CD4-positive, alpha-beta T cell treated with Interleukin-10 for 1 hour (primary cell): ENCODE measurements around the gene UCP3.

ENCODE experiments used
- DNase-seq: peaks from one replicate; pipeline ENCODE4 v3.0.0-alpha.2; 2020

The UCP3 gene

GRCh38 chr11:73976451-73977151 is 32.3 kb downstream of the UCP3 start:
- DNase-seq, result no peak

- no peak for DNase-seq
Observed at GRCh38 chr11:73975479-73975757, 33.5 kb downstream of the UCP3 start.

- no peak for DNase-seq
Observed at GRCh38 chr11:73974604-73975478, 34.0 kb downstream of the UCP3 start.

GRCh38 chr11:73972620-73973449 is 36.0 kb downstream of the UCP3 start:
- peak; percentile 30 for DNase-seq

GRCh38 chr11:73972187-73972586 is 36.7 kb downstream of the UCP3 start:
- peak; percentile 42 for DNase-seq

GRCh38 chr11:73971175-73971719 is 37.6 kb downstream of the UCP3 start:
- peak; percentile 50 for DNase-seq

GRCh38 chr11:73969991-73970800 is 38.7 kb downstream of the UCP3 start:
- peak; percentile 66 for DNase-seq

GRCh38 chr11:73969091-73969490 is 39.8 kb downstream of the UCP3 start:
- no peak for DNase-seq

GRCh38 chr11:73968356-73968966 is 40.4 kb downstream of the UCP3 start:
- DNase-seq, result no peak

- DNase-seq, result no peak
Observed at GRCh38 chr11:73965764-73966121, 43.1 kb downstream of the UCP3 start.

- DNase-seq, result no peak
Observed at GRCh38 chr11:73965076-73965763, 43.7 kb downstream of the UCP3 start.

- DNase-seq, result no peak
Observed at GRCh38 chr11:73963861-73964260, 45.0 kb downstream of the UCP3 start.

- DNase-seq, result no peak
Observed at GRCh38 chr11:73962101-73962705, 46.7 kb downstream of the UCP3 start.

GRCh38 chr11:73961321-73961720 is 47.6 kb downstream of the UCP3 start:
- DNase-seq, result no peak

- no peak for DNase-seq
Observed at GRCh38 chr11:73958521-73959141, 50.3 kb downstream of the UCP3 start.

- DNase-seq, result no peak
Observed at GRCh38 chr11:73957654-73958361, 51.1 kb downstream of the UCP3 start.

GRCh38 chr11:73956876-73957653 is 51.8 kb downstream of the UCP3 start:
- no peak for DNase-seq

GRCh38 chr11:73951797-73952196 is 57.1 kb downstream of the UCP3 start:
- DNase-seq, result no peak
